NCI-H2171 treated with DMSO at 0.1 percent for 48 hours (cell line): ENCODE measurements around the gene CRYBB1.
A peak's percentile ranks its signal among the peaks of the same experiment; 100 is the strongest.

ENCODE experiments used
- DNase-seq: peaks from one replicate; lab custom pipeline; 2025; lab: John Stamatoyannopoulos, UW

Gene CRYBB1

GRCh38 chr22:26553056-26553752 is 64.6 kb downstream of the CRYBB1 start:
- peak; percentile 89 for DNase-seq

DNA sequence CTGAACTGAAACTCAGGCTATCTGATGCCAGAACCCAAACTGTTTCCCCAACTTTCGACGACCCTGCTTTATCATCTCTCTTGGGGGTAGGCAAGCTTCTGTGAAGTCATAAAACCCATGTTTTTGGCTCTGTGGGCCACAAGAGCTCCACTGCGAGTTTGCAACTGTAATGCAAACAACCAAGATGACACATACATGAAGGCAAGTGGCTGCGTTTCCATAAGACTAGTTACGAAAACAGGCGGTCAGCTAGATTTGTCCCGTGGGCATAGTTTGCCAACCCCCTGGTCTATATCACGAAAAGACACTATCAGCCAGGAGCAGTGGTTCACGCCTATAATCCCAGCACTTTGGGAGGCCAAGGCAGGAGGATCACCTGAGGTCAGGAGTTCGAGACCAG is 65.4 kb downstream of the CRYBB1 start:
- DNase-seq, result no peak

GRCh38 chr22:26551568-26551967 is 66.3 kb downstream of the CRYBB1 start:
- no peak for DNase-seq

DNA sequence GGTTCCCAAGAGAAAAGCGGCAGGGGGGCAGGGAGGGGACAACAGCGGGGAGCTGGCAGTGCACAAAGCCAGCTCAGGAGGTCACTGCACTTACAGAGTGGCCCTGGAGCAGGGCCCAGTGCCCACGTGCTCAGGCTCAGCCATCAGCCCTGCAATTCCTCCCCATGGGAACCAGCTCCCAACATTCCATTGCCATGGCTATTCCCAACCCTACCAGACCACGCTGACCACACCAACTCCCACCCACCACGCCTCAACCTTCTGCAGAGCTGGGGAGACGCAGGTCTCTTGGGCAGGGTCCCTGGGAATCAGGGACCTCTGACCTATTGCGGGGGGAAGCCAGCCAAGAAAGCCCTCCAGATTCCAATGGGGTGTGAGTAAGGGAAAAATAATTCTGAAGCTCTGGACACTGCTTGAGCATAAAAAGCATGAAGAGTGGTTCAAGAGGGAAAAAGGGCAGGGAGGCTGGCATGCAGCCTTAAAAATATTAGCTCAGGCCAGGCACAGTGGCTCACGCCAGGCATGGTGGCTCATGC is 67.3 kb downstream of the CRYBB1 start:
- no peak for DNase-seq

DNA sequence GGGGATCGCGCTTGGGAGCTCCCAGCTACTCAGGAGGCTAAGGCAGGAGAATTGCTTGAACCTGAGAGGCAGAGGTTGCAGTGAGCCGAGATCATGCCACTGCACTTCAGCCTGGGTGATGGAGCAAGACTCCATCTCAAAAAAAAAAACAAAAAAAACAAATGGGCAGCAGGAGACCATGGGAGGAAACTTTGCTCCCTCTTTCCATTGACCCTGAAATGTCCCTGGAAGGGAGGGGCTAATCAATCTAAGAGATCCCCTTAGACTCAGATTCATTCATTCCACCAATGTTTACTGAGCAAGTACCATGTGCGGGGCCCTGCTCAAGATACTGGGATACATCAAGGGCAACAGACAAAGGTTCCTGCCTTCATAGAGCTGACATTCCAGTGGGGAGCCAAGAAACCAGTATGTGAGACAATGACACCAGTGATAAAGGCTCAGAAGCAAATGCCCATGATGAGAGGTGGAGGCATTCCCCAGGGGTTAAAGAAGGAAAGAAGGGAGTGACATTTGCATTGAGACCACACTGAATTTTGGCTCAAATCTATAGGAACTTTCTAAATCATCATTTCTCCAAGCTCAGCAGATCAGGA is 67.8 kb downstream of the CRYBB1 start:
- no peak for DNase-seq
